SKM-1 (cell line): ENCODE measurements around the gene PDXP.
"Not testable (repeated sequence)": the region's sequence is repeated elsewhere in the genome, so short reads cannot be mapped to it uniquely, and the experiment has no call there.

ENCODE experiments used
- DNase-seq: peaks from one replicate; lab custom pipeline; 2025; ENCODE audit not compliant: unreplicated experiment; lab: John Stamatoyannopoulos, UW

Gene PDXP

GRCh38 chr22:37658133-37659065 lies at the start of gene PDXP:
PDXP (plus strand) TSS chr22:37658723; CDS start chr22:37658783, 60 bp downstream.
- peak; percentile 99 for DNase-seq

- peak; percentile 11 for DNase-seq
These were observed 49.0 kb upstream of the PDXP start for GRCh38 chr22:37609240-37610152.

GRCh38 chr22:37610153-37610475 lies 48.4 kb upstream of the PDXP start:
- not testable (repeated sequence) for DNase-seq

- no peak for DNase-seq
These were observed 47.9 kb upstream of the PDXP start for GRCh38 chr22:37610480-37611129.

GRCh38 chr22:37611207-37611606 lies 47.3 kb upstream of the PDXP start:
- no peak for DNase-seq

- DNase-seq = no peak
These were observed 42.1 kb upstream of the PDXP start for GRCh38 chr22:37616201-37617083.

- DNase-seq = no peak
These were observed 41.1 kb upstream of the PDXP start for GRCh38 chr22:37617431-37617830.

GRCh38 chr22:37618072-37618656 lies 40.4 kb upstream of the PDXP start:
- no peak for DNase-seq

GRCh38 chr22:37618674-37619073 lies 39.8 kb upstream of the PDXP start:
- no peak for DNase-seq

- DNase-seq = no peak
These were observed 38.5 kb upstream of the PDXP start for GRCh38 chr22:37619991-37620390.

- no peak for DNase-seq
These were observed 37.1 kb upstream of the PDXP start for GRCh38 chr22:37621352-37621860.

GRCh38 chr22:37623075-37624016 lies 35.2 kb upstream of the PDXP start:
- DNase-seq = peak; percentile 19

- DNase-seq = no peak
These were observed 34.5 kb upstream of the PDXP start for GRCh38 chr22:37624017-37624365.

GRCh38 chr22:37624876-37625275 lies 33.6 kb upstream of the PDXP start:
- DNase-seq = no peak

GRCh38 chr22:37625737-37626136 lies 32.8 kb upstream of the PDXP start:
- DNase-seq = no peak

- no peak for DNase-seq
These were observed 32.4 kb upstream of the PDXP start for GRCh38 chr22:37626144-37626543.

GRCh38 chr22:37626556-37627075 lies 31.9 kb upstream of the PDXP start:
- no peak for DNase-seq

GRCh38 chr22:37627121-37627520 lies 31.4 kb upstream of the PDXP start:
- DNase-seq = no peak

- DNase-seq = no peak
These were observed 31.0 kb upstream of the PDXP start for GRCh38 chr22:37627545-37627944.
